GM19099 (cell line): ENCODE measurements around the gene CSTF1.

ENCODE experiments used
- POLR2A ChIP-seq: IDR thresholded peaks from 3 replicates; pipeline ENCODE4 v1.6.1; 2011; ENCODE audit warnings: low read depth; ENCODE audit not compliant: insufficient read length; ENCODE audit errors: extremely low read depth

The CSTF1 gene

GRCh38 chr20:56428410-56428809 is 36.0 kb downstream of the CSTF1 start:
- TF ChIP-seq POLR2A, result no peak

- TF ChIP-seq POLR2A, result no peak
These were observed 36.4 kb downstream of the CSTF1 start for GRCh38 chr20:56428881-56429280.

GRCh38 chr20:56429502-56429901 is 37.1 kb downstream of the CSTF1 start:
- no peak for TF ChIP-seq POLR2A

- TF ChIP-seq POLR2A, result no peak
These were observed 37.5 kb downstream of the CSTF1 start for GRCh38 chr20:56429941-56430340.

GRCh38 chr20:56430461-56430860 is 38.0 kb downstream of the CSTF1 start:
- no peak for TF ChIP-seq POLR2A

- TF ChIP-seq POLR2A, result no peak
These were observed 38.5 kb downstream of the CSTF1 start for GRCh38 chr20:56430957-56431356.

- no peak for TF ChIP-seq POLR2A
These were observed 39.0 kb downstream of the CSTF1 start for GRCh38 chr20:56431471-56431870.

- no peak for TF ChIP-seq POLR2A
These were observed 40.9 kb downstream of the CSTF1 start for GRCh38 chr20:56433221-56433879.

GRCh38 chr20:56433880-56434255 is 41.4 kb downstream of the CSTF1 start:
- TF ChIP-seq POLR2A, result no peak

- TF ChIP-seq POLR2A, result no peak
These were observed 44.9 kb downstream of the CSTF1 start for GRCh38 chr20:56437196-56437960.

- no peak for TF ChIP-seq POLR2A
These were observed 45.8 kb downstream of the CSTF1 start for GRCh38 chr20:56438284-56438683.

- TF ChIP-seq POLR2A, result no peak
These were observed 47.4 kb downstream of the CSTF1 start for GRCh38 chr20:56439771-56440291.

GRCh38 chr20:56440346-56441007 is 48.0 kb downstream of the CSTF1 start:
- no peak for TF ChIP-seq POLR2A

- TF ChIP-seq POLR2A, result no peak
These were observed 50.2 kb downstream of the CSTF1 start for GRCh38 chr20:56442389-56443365.
